ENCODE results near the gene CACNA1E.
"Not testable (repeated sequence)": the region's sequence is repeated elsewhere in the genome, so short reads cannot be mapped to it uniquely, and the experiment has no call there.

The CACNA1E gene

GRCh38 chr1:181518152-181518551 is 34.8 kb downstream of the CACNA1E start:
- TF ChIP-seq, protein P1, sequence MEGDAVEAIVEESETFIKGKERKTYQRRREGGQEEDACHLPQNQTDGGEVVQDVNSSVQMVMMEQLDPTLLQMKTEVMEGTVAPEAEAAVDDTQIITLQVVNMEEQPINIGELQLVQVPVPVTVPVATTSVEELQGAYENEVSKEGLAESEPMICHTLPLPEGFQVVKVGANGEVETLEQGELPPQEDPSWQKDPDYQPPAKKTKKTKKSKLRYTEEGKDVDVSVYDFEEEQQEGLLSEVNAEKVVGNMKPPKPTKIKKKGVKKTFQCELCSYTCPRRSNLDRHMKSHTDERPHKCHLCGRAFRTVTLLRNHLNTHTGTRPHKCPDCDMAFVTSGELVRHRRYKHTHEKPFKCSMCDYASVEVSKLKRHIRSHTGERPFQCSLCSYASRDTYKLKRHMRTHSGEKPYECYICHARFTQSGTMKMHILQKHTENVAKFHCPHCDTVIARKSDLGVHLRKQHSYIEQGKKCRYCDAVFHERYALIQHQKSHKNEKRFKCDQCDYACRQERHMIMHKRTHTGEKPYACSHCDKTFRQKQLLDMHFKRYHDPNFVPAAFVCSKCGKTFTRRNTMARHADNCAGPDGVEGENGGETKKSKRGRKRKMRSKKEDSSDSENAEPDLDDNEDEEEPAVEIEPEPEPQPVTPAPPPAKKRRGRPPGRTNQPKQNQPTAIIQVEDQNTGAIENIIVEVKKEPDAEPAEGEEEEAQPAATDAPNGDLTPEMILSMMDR (conservative IDR thresholded peaks at IDR 0.05), result no peak
- TF ChIP-seq ZFX (IDR thresholded peaks at IDR 0.05), result no peak
- H3K27ac ChIP-seq, result no peak overlapping the region

DNA sequence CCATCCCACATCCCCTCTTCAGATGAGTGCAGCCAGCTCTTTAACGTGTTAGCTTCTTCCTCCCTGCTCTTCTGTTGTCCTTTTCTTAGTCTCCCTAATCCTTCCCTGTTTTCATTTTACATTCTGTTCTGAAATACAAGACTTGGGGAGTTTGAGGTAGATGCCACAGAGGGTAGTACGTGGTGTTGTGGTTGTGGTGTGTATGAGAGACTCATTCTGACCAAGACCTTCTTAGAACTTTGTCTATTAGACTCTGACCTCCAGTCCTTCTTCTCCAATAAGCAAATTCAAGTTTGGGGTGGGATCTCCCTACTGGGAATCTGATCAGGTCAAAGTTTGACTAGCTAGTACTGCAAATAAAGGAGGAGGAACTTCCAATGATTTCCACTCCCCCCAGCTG is 39.5 kb downstream of the CACNA1E start:
- TF ChIP-seq, protein P1 (conservative IDR thresholded peaks at IDR 0.05), result no peak
- no peak for TF ChIP-seq ZFX (IDR thresholded peaks at IDR 0.05)
- no peak overlapping the region for H3K27ac ChIP-seq

DNA sequence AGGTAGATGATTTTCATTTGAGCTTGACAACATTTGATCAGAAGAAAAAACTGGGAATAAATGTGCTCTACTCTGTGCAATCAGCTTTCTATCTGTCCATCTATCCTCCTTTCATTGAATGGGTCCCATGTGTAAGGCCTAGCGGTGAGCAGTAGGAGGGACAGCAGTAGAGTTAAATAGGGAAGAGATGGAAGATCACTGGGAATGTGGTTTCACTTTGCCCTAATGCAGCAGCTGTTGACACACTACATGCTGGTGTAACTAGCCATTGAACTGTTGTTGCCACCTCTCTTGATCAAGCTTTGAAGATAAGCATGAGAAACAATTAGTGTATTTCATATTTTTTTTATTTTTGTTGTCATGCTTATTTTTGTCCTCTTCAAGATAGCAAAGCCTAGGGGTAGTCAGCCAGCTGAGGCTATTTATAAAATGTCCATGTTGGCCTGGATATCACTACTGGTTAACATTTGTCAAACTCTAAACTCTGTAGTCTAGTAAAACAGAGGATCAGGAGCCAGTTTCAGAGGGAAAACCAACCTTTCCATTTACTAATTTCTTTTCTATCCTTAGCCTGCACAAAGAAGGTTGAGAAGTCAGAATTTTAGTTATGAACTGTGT is 41.9 kb downstream of the CACNA1E start:
- H3K27ac ChIP-seq, result no peak overlapping the region
- TF ChIP-seq, protein P1 (conservative IDR thresholded peaks at IDR 0.05), result no peak
- TF ChIP-seq ZFX (IDR thresholded peaks at IDR 0.05), result no peak

DNA sequence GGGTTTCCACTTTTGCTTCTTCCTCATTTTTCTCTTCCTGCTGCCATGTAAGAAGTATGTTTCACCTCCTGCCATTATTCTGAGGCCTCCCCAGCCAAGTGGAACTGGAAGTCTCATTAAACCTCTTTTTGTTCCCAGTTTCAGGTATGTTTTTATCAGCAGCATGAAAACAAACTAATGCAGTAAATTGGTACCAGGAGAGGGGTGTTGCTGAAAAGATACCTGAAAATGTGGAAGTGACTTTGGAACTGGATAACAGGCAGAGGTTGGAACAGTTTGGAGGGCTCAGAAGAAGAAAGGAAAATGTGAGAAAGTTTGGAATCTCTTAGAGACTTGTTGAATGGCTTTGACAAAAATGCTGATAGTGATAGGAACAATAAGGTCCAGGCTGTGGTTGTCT is 44.9 kb downstream of the CACNA1E start:
- not testable (repeated sequence) for H3K27ac ChIP-seq

DNA sequence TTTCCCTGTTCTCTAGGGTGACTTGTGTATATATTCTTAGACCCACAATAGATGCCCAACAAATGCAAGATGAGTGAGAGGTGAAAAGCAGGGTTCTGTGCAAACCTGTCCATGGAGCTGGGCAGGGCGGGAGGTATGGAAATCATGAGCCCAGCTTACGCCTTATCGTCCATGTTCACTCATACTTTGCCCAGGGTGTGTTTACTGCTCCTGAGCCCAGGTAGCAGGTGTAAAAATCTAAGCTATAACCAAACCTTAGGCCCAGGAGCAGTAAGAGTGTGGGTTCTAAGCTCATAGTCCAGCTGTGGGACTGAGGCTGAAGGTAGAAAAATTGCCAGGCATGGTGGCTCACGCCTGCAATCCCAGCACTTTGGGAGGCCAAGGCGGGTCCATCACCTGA is 48.1 kb downstream of the CACNA1E start:
- H3K27ac ChIP-seq, result no peak overlapping the region
- TF ChIP-seq ZFX (IDR thresholded peaks at IDR 0.05), result no peak
- TF ChIP-seq, protein P1 (conservative IDR thresholded peaks at IDR 0.05), result no peak

GRCh38 chr1:181531951-181532600 is 48.8 kb downstream of the CACNA1E start:
- no peak for TF ChIP-seq ZFX (IDR thresholded peaks at IDR 0.05)
- TF ChIP-seq, protein P1 (conservative IDR thresholded peaks at IDR 0.05), result no peak
- no peak overlapping the region for H3K27ac ChIP-seq

- TF ChIP-seq ZFX (IDR thresholded peaks at IDR 0.05), result no peak
- TF ChIP-seq, protein P1 (conservative IDR thresholded peaks at IDR 0.05), result no peak
- H3K27ac ChIP-seq, result no peak overlapping the region
These were observed 55.5 kb downstream of the CACNA1E start for GRCh38 chr1:181538836-181539235.

GRCh38 chr1:181541458-181541857 is 58.1 kb downstream of the CACNA1E start:
- TF ChIP-seq, protein P1 (conservative IDR thresholded peaks at IDR 0.05), result no peak
- no peak for TF ChIP-seq ZFX (IDR thresholded peaks at IDR 0.05)
- no peak overlapping the region for H3K27ac ChIP-seq
